ENCODE measurements around the gene FXYD6. TPM values are rescaled to one million over a fixed set of nuclear protein-coding genes. Genes with fewer than 3 reads are reported as not detected.

Gene FXYD6
- total and polyA plus RNA-seq, 12 donors, result 34.3 to 218 (median 94.1) TPM

GRCh38 chr11:117905524-117905923 lies 29.1 kb upstream of the FXYD6 start:
- DNase-seq, result no peak
- H3K4me1 ChIP-seq (replicated peaks in 1 of 2), result peaks cover 8 to 33% of the 10 kb centered on the region in 2 donors
- intact Hi-C loops (cut with DNase I), result no loop called here
- 64 to 93% (median 86%) methylated on average over 4 of the region's 4 CpGs for WGBS, 4 donors
- H3K36me3 ChIP-seq (replicated peaks in 1 of 2), result no peaks in the 10 kb centered on the region
- no peaks in the 10 kb centered on the region for H3K9me3 ChIP-seq (replicated peaks in 1 of 3)
- H3K27me3 ChIP-seq, result no peaks in the 10 kb centered on the region
- no peak overlapping the region for H3K4me3 ChIP-seq
- TF ChIP-seq POLR2A (IDR thresholded peaks at IDR 0.05), result no peak
- TF ChIP-seq CTCF (IDR thresholded peaks at IDR 0.05), result no peak
- H3K27ac ChIP-seq, result no peak overlapping the region

- DNase-seq, result no peak
- Histone ChIP-seq H3K9me3 (replicated peaks in 1 of 3) (no peaks in the 10 kb centered on the region), H3K27ac (no peak overlapping the region), H3K27me3 (no peaks in the 10 kb centered on the region), H3K4me3 (no peak overlapping the region), H3K36me3 (replicated peaks in 1 of 2) (no peaks in the 10 kb centered on the region), H3K4me1 (replicated peaks in 1 of 2) (peaks cover 3 to 19% of the 10 kb centered on the region in 2 donors)
- intact Hi-C loops (cut with DNase I), result loop anchor here in 1 of 2 donors (5.0 kb wide), 1 partner anchor 56 kb away; no protein-coding TSS in a partner anchor
- TF ChIP-seq POLR2A (IDR thresholded peaks at IDR 0.05) (no peak), CTCF (IDR thresholded peaks at IDR 0.05) (no peak)
- 80 to 90% (median 86%) methylated on average over 10 to 14 of the region's 14 CpGs for WGBS, 4 donors
These were observed 27.3 kb upstream of the FXYD6 start for GRCh38 chr11:117903505-117904382.

GRCh38 chr11:117902001-117902845 lies 25.8 kb upstream of the FXYD6 start:
- H3K4me3 ChIP-seq, result no peak overlapping the region
- H3K27ac ChIP-seq, result no peak overlapping the region
- no peaks in the 10 kb centered on the region for H3K36me3 ChIP-seq (replicated peaks in 1 of 2)
- no peak for DNase-seq
- intact Hi-C loops (cut with DNase I), result loop anchor here in 1 of 2 donors (5.0 kb wide), 1 partner anchor 55 kb away; no protein-coding TSS in a partner anchor
- peaks cover 0 to 4% of the 10 kb centered on the region in 2 donors for H3K4me1 ChIP-seq (replicated peaks in 1 of 2)
- no peaks in the 10 kb centered on the region for H3K27me3 ChIP-seq
- TF ChIP-seq POLR2A (IDR thresholded peaks at IDR 0.05) (no peak), CTCF (IDR thresholded peaks at IDR 0.05) (no peak)
- no peaks in the 10 kb centered on the region for H3K9me3 ChIP-seq (replicated peaks in 1 of 3)
- 83 to 93% (median 90%) methylated on average over 12 to 13 of the region's 13 CpGs for WGBS, 4 donors

GRCh38 chr11:117901601-117902000 lies 25.1 kb upstream of the FXYD6 start:
- Histone ChIP-seq H3K4me1 (replicated peaks in 1 of 2) (no peaks in the 10 kb centered on the region), H3K9me3 (replicated peaks in 1 of 3) (no peaks in the 10 kb centered on the region), H3K27me3 (no peaks in the 10 kb centered on the region), H3K36me3 (replicated peaks in 1 of 2) (no peaks in the 10 kb centered on the region), H3K27ac (no peak overlapping the region), H3K4me3 (no peak overlapping the region)
- no peak for TF ChIP-seq POLR2A (IDR thresholded peaks at IDR 0.05)
- no peak for TF ChIP-seq CTCF (IDR thresholded peaks at IDR 0.05)
- 89 to 98% (median 95%) methylated on average over 6 to 9 of the region's 9 CpGs for WGBS, 4 donors
- DNase-seq, result no peak
- intact Hi-C loops (cut with DNase I), result loop anchor here in 1 of 2 donors (5.0 kb wide), 1 partner anchor 54 kb away; no protein-coding TSS in a partner anchor

All from adrenal gland (tissue), 12 donors.